Measurements from ENCODE around the gene EPB41L5. TPM values are rescaled to one million over a fixed set of nuclear protein-coding genes. Genes with fewer than 3 reads are reported as not detected.
"Not testable (repeated sequence)": the region's sequence is repeated elsewhere in the genome, so short reads cannot be mapped to it uniquely, and the experiment has no call there.

EPB41L5 gene
- total RNA-seq, 1 experiment from 2014 or later: 25.4 TPM

- H3K27me3 ChIP-seq (ENCODE audit: control insufficient read depth, insufficient read depth, low read length): no peaks in the 10 kb centered on the region
- no peak for DNase-seq
- H3K4me3 ChIP-seq (ENCODE audit: insufficient read depth, low read depth, low read length): no peak overlapping the region
- no peaks in the 10 kb centered on the region for H3K36me3 ChIP-seq (replicated peaks; ENCODE audit: control insufficient read depth, insufficient read depth, low read length)
Measured at GRCh38 chr2:120103723-120104467, 91.0 kb downstream of the EPB41L5 start.

- H3K4me3 ChIP-seq (ENCODE audit: insufficient read depth, low read depth, low read length): no peak overlapping the region
- no peak for DNase-seq
- no peaks in the 10 kb centered on the region for H3K27me3 ChIP-seq (ENCODE audit: control insufficient read depth, insufficient read depth, low read length)
- H3K36me3 ChIP-seq (replicated peaks; ENCODE audit: control insufficient read depth, insufficient read depth, low read length): no peaks in the 10 kb centered on the region
Measured at GRCh38 chr2:120104772-120105171, 91.9 kb downstream of the EPB41L5 start.

- H3K27me3 ChIP-seq (ENCODE audit: control insufficient read depth, insufficient read depth, low read length): no peaks in the 10 kb centered on the region
- DNase-seq: no peak
- no peak overlapping the region for H3K4me3 ChIP-seq (ENCODE audit: insufficient read depth, low read depth, low read length)
- no peaks in the 10 kb centered on the region for H3K36me3 ChIP-seq (replicated peaks; ENCODE audit: control insufficient read depth, insufficient read depth, low read length)
Measured at GRCh38 chr2:120105360-120105759, 92.5 kb downstream of the EPB41L5 start.

GRCh38 chr2:120108049-120108448, 95.2 kb downstream of the EPB41L5 start:
- no peak overlapping the region for H3K4me3 ChIP-seq (ENCODE audit: insufficient read depth, low read depth, low read length)
- DNase-seq: no peak
- no peaks in the 10 kb centered on the region for H3K36me3 ChIP-seq (replicated peaks; ENCODE audit: control insufficient read depth, insufficient read depth, low read length)
- H3K27me3 ChIP-seq (ENCODE audit: control insufficient read depth, insufficient read depth, low read length): no peaks in the 10 kb centered on the region

- no peaks in the 10 kb centered on the region for H3K36me3 ChIP-seq (replicated peaks; ENCODE audit: control insufficient read depth, insufficient read depth, low read length)
- DNase-seq: no peak
- H3K27me3 ChIP-seq (ENCODE audit: control insufficient read depth, insufficient read depth, low read length): no peaks in the 10 kb centered on the region
- no peak overlapping the region for H3K4me3 ChIP-seq (ENCODE audit: insufficient read depth, low read depth, low read length)
Measured at GRCh38 chr2:120108749-120109148, 95.9 kb downstream of the EPB41L5 start.

- DNase-seq: no peak
- Histone ChIP-seq H3K27me3 (ENCODE audit: control insufficient read depth, insufficient read depth, low read length) (no peaks in the 10 kb centered on the region), H3K36me3 (replicated peaks; ENCODE audit: control insufficient read depth, insufficient read depth, low read length) (no peaks in the 10 kb centered on the region), H3K4me3 (ENCODE audit: insufficient read depth, low read depth, low read length) (no peak overlapping the region)
Measured at GRCh38 chr2:120109186-120110061, 96.5 kb downstream of the EPB41L5 start.

GRCh38 chr2:120110062-120110362, 97.1 kb downstream of the EPB41L5 start:
- no peaks in the 10 kb centered on the region for H3K36me3 ChIP-seq (replicated peaks; ENCODE audit: control insufficient read depth, insufficient read depth, low read length)
- H3K27me3 ChIP-seq (ENCODE audit: control insufficient read depth, insufficient read depth, low read length): no peaks in the 10 kb centered on the region
- DNase-seq: no peak
- H3K4me3 ChIP-seq (ENCODE audit: insufficient read depth, low read depth, low read length): no peak overlapping the region

GRCh38 chr2:120110507-120110906, 97.6 kb downstream of the EPB41L5 start:
- H3K36me3 ChIP-seq (replicated peaks; ENCODE audit: control insufficient read depth, insufficient read depth, low read length): no peaks in the 10 kb centered on the region
- H3K4me3 ChIP-seq (ENCODE audit: insufficient read depth, low read depth, low read length): no peak overlapping the region
- DNase-seq: no peak
- no peaks in the 10 kb centered on the region for H3K27me3 ChIP-seq (ENCODE audit: control insufficient read depth, insufficient read depth, low read length)

- no peaks in the 10 kb centered on the region for H3K27me3 ChIP-seq (ENCODE audit: control insufficient read depth, insufficient read depth, low read length)
- no peak overlapping the region for H3K4me3 ChIP-seq (ENCODE audit: insufficient read depth, low read depth, low read length)
- no peaks in the 10 kb centered on the region for H3K36me3 ChIP-seq (replicated peaks; ENCODE audit: control insufficient read depth, insufficient read depth, low read length)
- no peak for DNase-seq
Measured at GRCh38 chr2:120111193-120111592, 98.3 kb downstream of the EPB41L5 start.

- no peak for DNase-seq
- Histone ChIP-seq H3K27me3 (ENCODE audit: control insufficient read depth, insufficient read depth, low read length) (no peaks in the 10 kb centered on the region), H3K36me3 (replicated peaks; ENCODE audit: control insufficient read depth, insufficient read depth, low read length) (no peaks in the 10 kb centered on the region), H3K4me3 (ENCODE audit: insufficient read depth, low read depth, low read length) (no peak overlapping the region)
Measured at GRCh38 chr2:120118018-120118417, 105.1 kb downstream of the EPB41L5 start.

- Histone ChIP-seq H3K36me3 (replicated peaks; ENCODE audit: control insufficient read depth, insufficient read depth, low read length) (no peaks in the 10 kb centered on the region), H3K27me3 (ENCODE audit: control insufficient read depth, insufficient read depth, low read length) (no peaks in the 10 kb centered on the region), H3K4me3 (ENCODE audit: insufficient read depth, low read depth, low read length) (no peak overlapping the region)
- DNase-seq: no peak
Measured at GRCh38 chr2:120118471-120118870, 105.6 kb downstream of the EPB41L5 start.

- H3K4me3 ChIP-seq (ENCODE audit: insufficient read depth, low read depth, low read length); H3K36me3 ChIP-seq (replicated peaks; ENCODE audit: control insufficient read depth, insufficient read depth, low read length); DNase-seq; H3K27me3 ChIP-seq (ENCODE audit: control insufficient read depth, insufficient read depth, low read length): not testable (repeated sequence)
Measured at GRCh38 chr2:120121337-120121736, 108.5 kb downstream of the EPB41L5 start.

GRCh38 chr2:120123090-120123489, 110.2 kb downstream of the EPB41L5 start:
- H3K27me3 ChIP-seq (ENCODE audit: control insufficient read depth, insufficient read depth, low read length): no peaks in the 10 kb centered on the region
- DNase-seq: no peak
- no peaks in the 10 kb centered on the region for H3K36me3 ChIP-seq (replicated peaks; ENCODE audit: control insufficient read depth, insufficient read depth, low read length)
- H3K4me3 ChIP-seq (ENCODE audit: insufficient read depth, low read depth, low read length): no peak overlapping the region

- Histone ChIP-seq H3K27me3 (ENCODE audit: control insufficient read depth, insufficient read depth, low read length) (no peaks in the 10 kb centered on the region), H3K36me3 (replicated peaks; ENCODE audit: control insufficient read depth, insufficient read depth, low read length) (no peaks in the 10 kb centered on the region), H3K4me3 (ENCODE audit: insufficient read depth, low read depth, low read length) (no peak overlapping the region)
- DNase-seq: no peak
Measured at GRCh38 chr2:120125195-120125594, 112.3 kb downstream of the EPB41L5 start.

- H3K36me3 ChIP-seq (replicated peaks; ENCODE audit: control insufficient read depth, insufficient read depth, low read length): no peaks in the 10 kb centered on the region
- no peak overlapping the region for H3K4me3 ChIP-seq (ENCODE audit: insufficient read depth, low read depth, low read length)
- H3K27me3 ChIP-seq (ENCODE audit: control insufficient read depth, insufficient read depth, low read length): no peaks in the 10 kb centered on the region
- no peak for DNase-seq
Measured at GRCh38 chr2:120128216-120128615, 115.3 kb downstream of the EPB41L5 start.
